Skeletal muscle tissue (tissue), 4 donors: Measurements from ENCODE around the gene MTX1. TPM values are rescaled to one million over a fixed set of nuclear protein-coding genes. Genes with fewer than 3 reads are reported as not detected.
A peak's percentile ranks its signal among the peaks of the same experiment; 100 is the strongest.

Source experiments
- H3K27ac ChIP-seq: one replicate; pipeline ENCODE4 v1.7.0; 2013; ENCODE audit warnings: mild to moderate bottlenecking, low read depth, low read length, inconsistent platforms
- H3K27me3 ChIP-seq, 3 donors: one replicate each; pipeline ENCODE4 v1.7.0; 2013; ENCODE audit warnings: low read length in 3 of 3; ENCODE audit not compliant: control insufficient read depth in 3 of 3, insufficient read depth in 3 of 3
- H3K36me3 ChIP-seq, 3 donors: one replicate each; pipeline ENCODE4 v1.7.0; 2013; ENCODE audit warnings: low read length in 3 of 3; ENCODE audit not compliant: control insufficient read depth in 3 of 3, insufficient read depth in 3 of 3
- H3K4me1 ChIP-seq, 3 donors: one replicate each; pipeline ENCODE4 v1.7.0; 2013; ENCODE audit warnings: low read length in 3 of 3, mild to moderate bottlenecking in 3 of 3; ENCODE audit not compliant: control insufficient read depth in 3 of 3, insufficient read depth in 3 of 3
- H3K4me3 ChIP-seq, 3 donors: one replicate each; pipeline ENCODE4 v1.7.0; 2013; ENCODE audit warnings: low read length in 3 of 3
- H3K9ac ChIP-seq, 3 donors: one replicate each; pipeline ENCODE4 v1.7.0; 2013; ENCODE audit warnings: low read length in 3 of 3, mild to moderate bottlenecking in 3 of 3, moderate library complexity in 2 of 3, low read depth in 1 of 3
- H3K9me3 ChIP-seq, 3 donors: one replicate each; pipeline ENCODE4 v1.7.0; 2013; ENCODE audit warnings: low read length in 3 of 3; ENCODE audit not compliant: control insufficient read depth in 3 of 3
- total RNA-seq: library from RNA; depleted of rRNA; stranded (reverse); fragments of >200 nt; gene quantifications from one replicate; pipeline ENCODE4 v1.2.3, GENCODE V29; 2014
- donor health status: Osteomylitis.

Gene MTX1
- total RNA-seq, 1 donor from 2014 or later: 16.2 TPM

- H3K4me3 ChIP-seq: peak within 1 kb of the TSS; percentile 89 to 96 (median 93)
- peak within 1 kb of the TSS; percentile 91 to 97 (median 94) for H3K9ac ChIP-seq
- peaks cover 12 to 13% (median 12%) of the 10 kb centered on the region in 3 donors for H3K27me3 ChIP-seq
- peaks cover 13 to 27% (median 21%) of the 10 kb centered on the region in 3 donors for H3K4me1 ChIP-seq
- H3K27ac ChIP-seq: peak within 1 kb of the TSS; percentile 95
- H3K9me3 ChIP-seq: no peaks in the 10 kb centered on the region
- H3K36me3 ChIP-seq: peaks cover 11 to 17% (median 11%) of the 10 kb centered on the region in 3 donors
Observed at GRCh38 chr1:155173478-155174323, 34.8 kb upstream of the MTX1 start, which contains the start of gene TRIM46. Gene TRIM46 (plus strand): TSS chr1:155173849. CDS start chr1:155173967, 118 bp downstream.

- H3K27me3 ChIP-seq: peaks cover 12 to 13% (median 12%) of the 10 kb centered on the region in 3 donors
- peak overlapping the region in 1 of 3 donors; percentile 2 for H3K4me3 ChIP-seq
- peaks cover 2 to 9% (median 4%) of the 10 kb centered on the region in 3 donors for H3K36me3 ChIP-seq
- H3K9ac ChIP-seq: peak overlapping the region in 1 of 3 donors; percentile 8
- no peaks in the 10 kb centered on the region for H3K9me3 ChIP-seq
- peaks cover 13 to 27% (median 21%) of the 10 kb centered on the region in 3 donors for H3K4me1 ChIP-seq
- H3K27ac ChIP-seq: no peak overlapping the region
Observed at GRCh38 chr1:155174324-155175280, 33.9 kb upstream of the MTX1 start.

GRCh38 chr1:155175281-155175926 is 33.1 kb upstream of the MTX1 start:
- H3K27ac ChIP-seq: no peak overlapping the region
- peaks cover 13 to 27% (median 21%) of the 10 kb centered on the region in 3 donors for H3K4me1 ChIP-seq
- H3K9ac ChIP-seq: no peak overlapping the region

GRCh38 chr1:155175927-155176371 is 32.5 kb upstream of the MTX1 start:
- H3K27ac ChIP-seq: no peak overlapping the region
- H3K4me3 ChIP-seq: no peak overlapping the region
- peaks cover 12 to 13% (median 12%) of the 10 kb centered on the region in 3 donors for H3K27me3 ChIP-seq
- H3K36me3 ChIP-seq: no peaks in the 10 kb centered on the region
- no peaks in the 10 kb centered on the region for H3K9me3 ChIP-seq
- no peak overlapping the region for H3K9ac ChIP-seq
- H3K4me1 ChIP-seq: peaks cover 13 to 27% (median 21%) of the 10 kb centered on the region in 3 donors

More at GRCh38 chr1:155175281-155175926, 33.1 kb upstream of the MTX1 start:
- peaks cover 0 to 3% (median under 1%) of the 10 kb centered on the region in 3 donors for H3K36me3 ChIP-seq
- no peak overlapping the region for H3K4me3 ChIP-seq
- peaks cover 12 to 13% (median 12%) of the 10 kb centered on the region in 3 donors for H3K27me3 ChIP-seq
- H3K9me3 ChIP-seq: no peaks in the 10 kb centered on the region

GRCh38 chr1:155176544-155177071 is 31.9 kb upstream of the MTX1 start:
- Histone ChIP-seq H3K4me3 (peak overlapping the region in 1 of 3 donors; percentile 33), H3K9me3 (no peaks in the 10 kb centered on the region), H3K9ac (no peak overlapping the region), H3K36me3 (no peaks in the 10 kb centered on the region), H3K4me1 (peaks cover 13 to 25% (median 21%) of the 10 kb centered on the region in 3 donors), H3K27ac (no peak overlapping the region), H3K27me3 (peaks cover 12 to 13% (median 12%) of the 10 kb centered on the region in 3 donors)

- Histone ChIP-seq H3K4me1 (peaks cover 8 to 17% (median 15%) of the 10 kb centered on the region in 3 donors), H3K27ac (no peak overlapping the region), H3K4me3 (no peak overlapping the region), H3K9me3 (no peaks in the 10 kb centered on the region), H3K9ac (no peak overlapping the region), H3K27me3 (peaks cover 12 to 13% (median 12%) of the 10 kb centered on the region in 3 donors), H3K36me3 (no peaks in the 10 kb centered on the region)
Observed at GRCh38 chr1:155177192-155177917, 31.1 kb upstream of the MTX1 start.

GRCh38 chr1:155177918-155178281 is 30.6 kb upstream of the MTX1 start:
- Histone ChIP-seq H3K27me3 (peaks cover 12 to 13% (median 12%) of the 10 kb centered on the region in 3 donors), H3K4me3 (no peak overlapping the region), H3K27ac (no peak overlapping the region), H3K9ac (no peak overlapping the region), H3K9me3 (no peaks in the 10 kb centered on the region), H3K4me1 (peaks cover 5 to 14% (median 11%) of the 10 kb centered on the region in 3 donors), H3K36me3 (no peaks in the 10 kb centered on the region)

- Histone ChIP-seq H3K36me3 (no peaks in the 10 kb centered on the region), H3K27me3 (peaks cover 12 to 13% (median 12%) of the 10 kb centered on the region in 3 donors), H3K27ac (no peak overlapping the region), H3K4me3 (no peak overlapping the region), H3K4me1 (peaks cover 1 to 9% (median 8%) of the 10 kb centered on the region in 3 donors), H3K9ac (no peak overlapping the region), H3K9me3 (no peaks in the 10 kb centered on the region)
Observed at GRCh38 chr1:155178441-155179111, 29.9 kb upstream of the MTX1 start.
